HG03045 (cell line): Measurements from ENCODE around the gene LRP1B.

Experiments used
- ATAC-seq: cut with Tn5 transposase; IDR thresholded peaks from one replicate; pipeline ENCODE4 v1.9.1; 2021; ENCODE audit warnings: mild to moderate bottlenecking, moderate library complexity; ENCODE audit not compliant: unreplicated experiment

Gene LRP1B

GRCh38 chr2:140528982-140529381 lies 1601.8 kb downstream of the LRP1B start:
- ATAC-seq: no peak

DNA sequence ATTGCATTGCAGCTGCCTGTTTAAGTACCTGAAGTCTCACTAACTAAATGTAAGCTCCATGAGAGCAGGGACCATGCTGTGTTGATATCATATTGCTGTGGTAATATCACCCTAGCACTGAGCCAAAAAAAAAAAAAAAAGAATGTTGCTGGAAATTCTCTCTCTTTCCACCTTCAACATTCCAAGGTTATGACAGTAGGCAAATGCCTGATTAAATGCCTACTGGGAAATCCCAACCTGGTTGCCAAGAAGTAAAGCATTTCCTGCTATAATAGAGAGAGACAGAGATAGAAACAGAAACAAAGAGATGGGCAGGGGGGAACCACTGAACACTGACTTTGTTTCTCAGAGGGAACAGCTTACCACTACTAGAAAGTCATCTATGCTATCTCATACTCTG lies 1604.2 kb downstream of the LRP1B start:
- no peak for ATAC-seq

GRCh38 chr2:140512106-140512505 lies 1618.7 kb downstream of the LRP1B start:
- no peak for ATAC-seq

DNA sequence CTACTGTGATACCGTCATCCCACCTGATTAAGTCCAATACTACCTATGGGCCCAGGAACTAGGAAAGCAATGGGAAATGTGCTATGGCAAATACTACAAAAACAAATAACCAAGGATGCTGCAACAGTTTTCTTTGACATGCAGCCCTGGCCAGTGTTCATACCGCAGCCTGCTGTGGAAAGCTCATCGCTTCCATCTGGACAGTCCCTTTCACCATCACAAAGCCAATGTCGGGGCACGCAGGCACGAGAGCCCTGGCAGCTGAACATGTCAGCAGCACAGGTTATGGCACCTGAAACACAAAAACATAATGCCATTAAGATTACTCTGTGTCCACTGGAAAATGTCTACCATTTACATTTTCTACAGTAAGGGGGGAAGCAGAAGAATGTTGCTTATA lies 1621.1 kb downstream of the LRP1B start:
- ATAC-seq: no peak

GRCh38 chr2:140508756-140509155 lies 1622.1 kb downstream of the LRP1B start:
- no peak for ATAC-seq

DNA sequence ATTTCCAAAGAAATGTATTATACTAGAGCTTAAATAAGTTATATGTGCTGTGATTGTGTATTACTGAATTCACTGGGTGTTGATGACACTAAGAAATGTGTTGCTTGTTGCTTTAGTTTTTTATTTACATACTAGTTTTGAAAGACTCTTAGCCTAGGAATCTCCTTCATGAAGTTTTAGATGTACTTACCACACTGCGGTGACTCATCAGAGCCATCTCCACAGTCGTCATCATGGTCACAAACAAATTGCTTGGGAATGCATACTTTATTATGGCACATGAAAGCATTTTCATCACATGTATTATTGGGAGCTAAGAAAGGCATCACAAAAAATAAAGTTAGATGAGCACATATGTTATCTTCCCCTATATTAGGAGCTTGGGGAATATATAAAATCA lies 1624.2 kb downstream of the LRP1B start:
- no peak for ATAC-seq

GRCh38 chr2:140504601-140505000 lies 1626.2 kb downstream of the LRP1B start:
- no peak for ATAC-seq

DNA sequence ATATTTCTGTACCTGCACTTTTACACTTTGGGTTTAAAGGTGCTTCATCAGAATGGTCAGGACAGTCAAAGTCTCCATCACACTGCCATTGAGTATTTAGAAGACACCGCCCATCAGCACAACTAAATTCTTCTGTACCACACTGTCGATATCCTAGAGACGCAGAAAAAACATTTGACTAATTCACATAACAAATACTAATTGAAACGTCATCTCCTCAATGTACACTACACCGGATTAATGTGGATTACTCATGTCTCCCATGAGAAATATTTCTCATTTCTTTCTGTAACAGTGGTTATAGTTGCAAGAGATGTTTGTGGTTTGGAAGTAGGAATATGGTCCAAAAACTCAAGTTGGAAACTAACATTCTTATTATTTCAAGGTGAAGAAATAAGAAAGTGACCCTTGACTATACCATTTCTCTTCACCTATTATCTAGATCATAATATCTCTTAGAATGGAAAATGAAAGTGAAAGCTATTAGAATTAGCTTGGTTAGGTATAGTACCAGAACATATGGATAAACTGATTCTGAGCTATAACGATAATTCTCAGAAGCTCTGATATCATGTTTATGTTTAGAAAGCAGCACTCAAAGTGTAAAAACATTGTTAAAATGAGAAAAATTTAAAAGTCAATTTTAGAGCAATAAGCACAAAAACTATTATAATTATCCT lies 1627.7 kb downstream of the LRP1B start:
- ATAC-seq: no peak

- no peak for ATAC-seq
These were observed 1632.5 kb downstream of the LRP1B start for GRCh38 chr2:140498360-140498759.

DNA sequence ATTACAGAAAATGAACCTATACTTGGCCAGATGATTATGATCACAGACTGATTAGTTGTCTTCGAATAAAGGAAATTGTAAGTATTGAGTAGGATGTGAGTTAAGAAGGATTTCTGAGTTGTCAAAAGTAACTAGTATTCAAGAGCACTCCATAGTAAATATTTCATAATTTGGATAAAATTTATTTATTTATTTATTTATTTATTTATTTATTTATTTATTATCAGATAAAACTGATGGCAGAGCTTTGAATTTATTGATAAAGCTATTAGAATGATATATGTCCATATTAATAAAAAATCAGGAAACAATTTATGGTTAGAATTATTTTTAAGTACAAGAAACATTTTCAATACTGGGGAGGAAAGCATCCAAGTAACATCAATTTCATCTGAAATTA lies 1634.1 kb downstream of the LRP1B start:
- no peak for ATAC-seq

DNA sequence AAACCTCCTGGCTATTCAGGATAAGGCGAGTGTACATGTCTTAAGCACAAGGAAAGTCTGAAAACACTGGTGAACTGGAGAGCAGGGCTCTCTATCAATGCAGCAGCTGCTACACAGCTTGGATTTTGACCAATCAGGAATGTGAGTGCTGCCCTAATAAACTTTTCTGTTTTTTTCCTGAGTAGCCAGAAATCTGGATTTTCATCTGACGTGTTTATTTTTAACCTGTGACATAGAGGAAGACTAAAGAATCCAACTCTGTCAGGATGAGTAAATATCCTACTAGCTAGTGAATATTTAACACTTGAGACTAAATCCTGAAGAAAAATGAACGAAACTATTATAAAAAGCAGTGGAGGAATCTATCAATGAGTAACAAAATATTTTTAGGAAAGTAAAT lies 1638.9 kb downstream of the LRP1B start:
- ATAC-seq: no peak

DNA sequence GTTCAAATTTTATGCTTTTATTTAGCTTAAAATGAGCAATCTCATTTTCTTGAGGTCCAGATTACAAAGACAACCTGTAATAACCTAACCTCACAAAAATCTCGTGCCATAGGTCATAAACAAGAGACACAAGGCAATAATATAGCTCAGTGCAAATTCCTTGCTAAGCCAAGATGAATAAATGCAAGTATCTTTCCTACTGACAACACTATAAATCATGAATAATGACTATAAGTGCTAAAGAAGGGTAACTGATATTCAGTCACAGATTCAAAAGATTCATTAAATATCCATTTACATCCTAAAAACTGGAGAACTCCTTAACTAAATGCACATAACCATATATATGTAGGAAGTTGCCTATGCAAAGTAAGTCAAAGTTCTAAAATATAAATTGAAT lies 1641.6 kb downstream of the LRP1B start:
- no peak for ATAC-seq

GRCh38 chr2:140481136-140481535 lies 1649.7 kb downstream of the LRP1B start:
- ATAC-seq: no peak

DNA sequence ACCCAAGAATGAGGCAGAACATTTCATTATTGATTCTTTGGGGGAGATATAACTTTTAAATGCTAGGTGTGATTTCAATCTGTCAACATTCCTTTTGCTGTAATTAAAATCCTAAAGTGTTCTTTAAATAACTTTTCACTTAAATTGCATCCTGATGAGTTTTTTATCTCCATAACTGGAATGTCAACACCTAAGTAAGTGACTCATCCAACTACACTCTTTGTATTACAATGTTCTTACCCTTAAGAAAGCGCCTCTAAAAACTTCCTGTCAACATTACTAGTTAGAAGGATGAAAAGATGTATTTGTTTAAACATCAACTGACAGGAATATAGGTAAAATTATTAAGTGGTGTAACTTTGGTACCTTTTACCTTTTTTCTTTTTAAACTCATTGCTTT lies 1657.0 kb downstream of the LRP1B start:
- no peak for ATAC-seq

GRCh38 chr2:140472676-140473075 lies 1658.1 kb downstream of the LRP1B start:
- no peak for ATAC-seq

GRCh38 chr2:140465301-140465700 lies 1665.5 kb downstream of the LRP1B start:
- ATAC-seq: no peak

- no peak for ATAC-seq
These were observed 1667.8 kb downstream of the LRP1B start for GRCh38 chr2:140462990-140463389.

DNA sequence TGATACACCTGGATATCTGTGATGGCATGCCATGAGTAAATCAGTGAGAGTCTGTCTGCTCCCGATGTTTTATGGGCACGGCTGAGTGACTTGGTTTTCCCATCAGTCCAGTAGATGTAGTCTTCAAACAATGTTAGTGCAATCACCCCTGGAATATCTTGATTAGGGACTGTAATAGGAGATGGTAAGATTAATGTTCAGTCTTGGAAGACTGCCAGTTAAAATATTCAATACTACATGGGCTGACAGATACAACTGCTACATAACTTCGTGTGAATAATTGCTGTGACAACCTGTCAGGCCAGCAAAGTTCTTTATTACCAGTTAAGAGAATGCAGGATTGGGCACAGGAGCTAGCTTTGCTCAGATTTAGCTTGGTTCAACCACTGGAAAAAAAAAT lies 1673.3 kb downstream of the LRP1B start:
- ATAC-seq: no peak

GRCh38 chr2:140455315-140455714 lies 1675.5 kb downstream of the LRP1B start:
- no peak for ATAC-seq

DNA sequence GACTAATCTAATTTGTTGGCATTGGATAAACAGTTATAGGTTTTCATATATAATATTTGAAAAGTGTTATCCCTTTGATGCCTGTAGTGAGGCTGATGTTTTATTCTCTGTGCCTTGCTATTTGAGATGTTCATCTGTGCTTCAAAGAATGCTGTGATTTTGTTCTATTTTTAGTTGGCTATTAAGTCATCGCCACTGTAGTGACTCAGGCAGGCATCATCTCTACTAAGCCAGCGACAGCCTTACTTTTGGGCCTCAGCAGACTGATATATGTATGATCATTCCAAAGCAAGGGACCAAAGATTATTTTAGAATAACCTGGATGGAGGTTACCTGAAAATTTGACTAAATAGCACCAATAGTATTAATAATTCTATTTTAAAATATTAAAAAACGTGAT lies 1676.1 kb downstream of the LRP1B start:
- ATAC-seq: no peak

GRCh38 chr2:140451324-140451723 lies 1679.5 kb downstream of the LRP1B start:
- no peak for ATAC-seq

- no peak for ATAC-seq
These were observed 1688.5 kb downstream of the LRP1B start for GRCh38 chr2:140442319-140442718.

- ATAC-seq: no peak
These were observed 1690.0 kb downstream of the LRP1B start for GRCh38 chr2:140440815-140441214.
